Measurements from ENCODE around the gene SH3TC2. TPM values are rescaled to one million over a fixed set of nuclear protein-coding genes. Genes with fewer than 3 reads are reported as not detected.

SH3TC2 gene
- total RNA-seq, 1 experiment from 2014 or later, result 32.0 TPM

- TF ChIP-seq EZH2 (IDR thresholded peaks at IDR 0.05; ENCODE audit: low read length, unreplicated experiment) (no peak), EZH2phosphoT487 (IDR thresholded peaks at IDR 0.05; ENCODE audit: borderline replicate concordance, low read length) (0 out of 2 replicates have a peak, but pooled peaks have one; percentile 28)
- no peaks in the 10 kb centered on the region for H3K36me3 ChIP-seq (ENCODE audit: low read depth, low read length)
- no peak overlapping the region for H2AFZ ChIP-seq (ENCODE audit: low read length)
- H3K9ac ChIP-seq (ENCODE audit: low read length), result peak overlapping the region; percentile 21
- POLR2A ChIA-PET (ENCODE audit: unreplicated experiment), result interaction anchor here (0.5 to 1.1 kb wide), 9 partner anchors 11 to 220 kb away, joined by 3 to 7 read pairs (median 4); partner anchors contain the start of gene ADRB2
- no peaks in the 10 kb centered on the region for H3K79me2 ChIP-seq (ENCODE audit: low read length)
- H3K4me1 ChIP-seq (ENCODE audit: insufficient read depth, low read length), result peaks cover 77% of the 10 kb centered on the region
- H4K20me1 ChIP-seq (ENCODE audit: low read length), result no peaks in the 10 kb centered on the region
- H3K4me3 ChIP-seq (ENCODE audit: low read length), result no peak overlapping the region; the same call in 1 of the 2 replicates
- peak overlapping the region; percentile 56 for H3K4me2 ChIP-seq (ENCODE audit: low read length)
- DNase-seq (peak; percentile 99), ATAC-seq (peak; percentile 52)
- CTCF ChIA-PET, result interaction anchor here (0.6 to 2.6 kb wide), 12 partner anchors 11 to 230 kb away, joined by 3 to 15 read pairs (median 6); no protein-coding TSS in a partner anchor
- BruUV-seq (replicated peaks), result TSS peak; percentile 47
- H3F3A ChIP-seq (ENCODE audit: low read length, unreplicated experiment), result peaks cover 13% of the 10 kb centered on the region
- H3K9me2 ChIP-seq (replicated peaks; ENCODE audit: low read length), result no peaks in the 10 kb centered on the region
- peak overlapping the region; percentile 79 for H3K27ac ChIP-seq (ENCODE audit: low read length)
- intact Hi-C loops (cut with micrococcal nuclease), result loop anchor here (1.0 to 2.0 kb wide), 10 partner anchors 22 to 228 kb away; partner anchors contain the start of genes ADRB2 and SH3TC2
- H3K9me3 ChIP-seq (ENCODE audit: low read length), result no peaks in the 10 kb centered on the region
- H3K27me3 ChIP-seq (ENCODE audit: low read length), result no peaks in the 10 kb centered on the region
These were observed 101.3 kb downstream of the SH3TC2 start for GRCh38 chr5:148961261-148962199.

- POLR2A ChIA-PET (ENCODE audit: unreplicated experiment), result interaction anchor here (0.6 kb wide), 1 partner anchor 38 kb away, joined by 7 read pairs; no protein-coding TSS in a partner anchor
- Histone ChIP-seq H4K20me1 (ENCODE audit: low read length) (no peaks in the 10 kb centered on the region), H2AFZ (ENCODE audit: low read length) (no peak overlapping the region), H3K4me1 (ENCODE audit: insufficient read depth, low read length) (peaks cover 68% of the 10 kb centered on the region), H3K9me2 (replicated peaks; ENCODE audit: low read length) (no peaks in the 10 kb centered on the region), H3K4me3 (ENCODE audit: low read length) (no peak overlapping the region), H3F3A (ENCODE audit: low read length, unreplicated experiment) (peaks cover 8% of the 10 kb centered on the region), H3K27me3 (ENCODE audit: low read length) (no peaks in the 10 kb centered on the region), H3K27ac (ENCODE audit: low read length) (peak overlapping the region; percentile 79), H3K36me3 (ENCODE audit: low read depth, low read length) (no peaks in the 10 kb centered on the region), H3K4me2 (ENCODE audit: low read length) (no peak overlapping the region), H3K9ac (ENCODE audit: low read length) (no peak overlapping the region), H3K9me3 (ENCODE audit: low read length) (no peaks in the 10 kb centered on the region), H3K79me2 (ENCODE audit: low read length) (no peaks in the 10 kb centered on the region)
- intact Hi-C loops (cut with micrococcal nuclease), result loop anchor here (2.0 kb wide), 1 partner anchor 75 kb away; no protein-coding TSS in a partner anchor
- CTCF ChIA-PET, result interaction anchor here (0.8 to 2.6 kb wide), 3 partner anchors 36 to 229 kb away, joined by 4 to 15 read pairs (median 12); no protein-coding TSS in a partner anchor
- no peak for DNase-seq
- ATAC-seq, result no peak
- no peak for TF ChIP-seq EZH2phosphoT487 (IDR thresholded peaks at IDR 0.05; ENCODE audit: borderline replicate concordance, low read length)
- TF ChIP-seq, protein P1, sequence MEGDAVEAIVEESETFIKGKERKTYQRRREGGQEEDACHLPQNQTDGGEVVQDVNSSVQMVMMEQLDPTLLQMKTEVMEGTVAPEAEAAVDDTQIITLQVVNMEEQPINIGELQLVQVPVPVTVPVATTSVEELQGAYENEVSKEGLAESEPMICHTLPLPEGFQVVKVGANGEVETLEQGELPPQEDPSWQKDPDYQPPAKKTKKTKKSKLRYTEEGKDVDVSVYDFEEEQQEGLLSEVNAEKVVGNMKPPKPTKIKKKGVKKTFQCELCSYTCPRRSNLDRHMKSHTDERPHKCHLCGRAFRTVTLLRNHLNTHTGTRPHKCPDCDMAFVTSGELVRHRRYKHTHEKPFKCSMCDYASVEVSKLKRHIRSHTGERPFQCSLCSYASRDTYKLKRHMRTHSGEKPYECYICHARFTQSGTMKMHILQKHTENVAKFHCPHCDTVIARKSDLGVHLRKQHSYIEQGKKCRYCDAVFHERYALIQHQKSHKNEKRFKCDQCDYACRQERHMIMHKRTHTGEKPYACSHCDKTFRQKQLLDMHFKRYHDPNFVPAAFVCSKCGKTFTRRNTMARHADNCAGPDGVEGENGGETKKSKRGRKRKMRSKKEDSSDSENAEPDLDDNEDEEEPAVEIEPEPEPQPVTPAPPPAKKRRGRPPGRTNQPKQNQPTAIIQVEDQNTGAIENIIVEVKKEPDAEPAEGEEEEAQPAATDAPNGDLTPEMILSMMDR (conservative IDR thresholded peaks at IDR 0.05; ENCODE audit: low read depth, low read length), result no peak
- no peak for TF ChIP-seq EZH2 (IDR thresholded peaks at IDR 0.05; ENCODE audit: low read length, unreplicated experiment)
- no TSS peak for BruUV-seq (replicated peaks)
These were observed 102.6 kb downstream of the SH3TC2 start for GRCh38 chr5:148960070-148960769.
